HCT116 (cell line): ENCODE measurements around the gene DUS3L. TPM values are rescaled to one million over a fixed set of nuclear protein-coding genes. Genes with fewer than 3 reads are reported as not detected.

ENCODE experiments used
- ATAC-seq: fragments of 200-7000 bp; cut with Tn5 transposase; 2 replicates; pipeline ENCODE4 v1.9.1; 2020; ENCODE audit warnings: mild to moderate bottlenecking, moderate library complexity
- BruUV-seq: library from RNA; stranded (reverse); fragments of 400-500 nt; replicated peaks from 2 replicates; lab custom pipeline; 2021; lab: Mats Ljungman, UMichigan
- CTCF ChIA-PET: fragments of 300-600 bp; sonication (Branson Sonifier 250); formaldehyde crosslinking; loops from one replicate; lab custom pipeline; 2021; ENCODE audit warnings: antibody characterized with exemption; lab: Charles Lee
- POLR2A ChIA-PET: fragments of 300-600, 350-600 bp; sonication (Branson Sonifier 250); formaldehyde crosslinking; loops from one replicate; lab custom pipeline; 2021; ENCODE audit warnings: antibody characterized with exemption; lab: Charles Lee
- RAD21 ChIA-PET, 2 experiments: fragments of 300-600 bp; sonication (Branson Sonifier 250); formaldehyde crosslinking; loops; one replicate each; lab custom pipeline; 2023; ENCODE audit warnings: low total read pairs in 2 of 2; ENCODE audit not compliant: uncharacterized antibody in 2 of 2, unreplicated experiment in 2 of 2, low non-redundant PET in 1 of 2; lab: Charles Lee
- DNase-seq: peaks from one replicate; pipeline ENCODE4 v3.0.0-alpha.2; 2010; ENCODE audit warnings: low read depth, low spot score
- H2AFZ ChIP-seq: fragments of 200-600 bp; shearing (Covaris generic), sonication (generic); 2 replicates; pipeline ENCODE4 v1.6.1; 2017; ENCODE audit warnings: low read depth, mixed run types, mixed read lengths, antibody characterized with exemption, low read length; ENCODE audit not compliant: poor library complexity, severe bottlenecking
- H3K27ac ChIP-seq: 2 replicates; pipeline ENCODE4 v1.5.1; 2012; ENCODE audit warnings: low read depth, low read length
- H3K27me3 ChIP-seq: fragments of 200-600 bp; sonication (generic); 2 replicates; pipeline ENCODE4 v1.6.1; 2016; ENCODE audit warnings: mixed run types, low read length, mixed read lengths; ENCODE audit not compliant: insufficient read depth
- H3K36me3 ChIP-seq, 2 experiments: fragments of 200-500 bp in 1 of 2; fragments of 200-600 bp in 1 of 2; sonication (Bioruptor generic) in 1 of 2; sonication (generic) in 1 of 2; 2 replicates each; pipeline versions ENCODE4 v1.5.1 to v1.6.1; 2014 to 2016; ENCODE audit warnings: low read length in 2 of 2, inconsistent platforms in 1 of 2, mixed read lengths in 1 of 2, mixed run types in 1 of 2; ENCODE audit not compliant: insufficient read depth in 2 of 2, control insufficient read depth in 1 of 2
- H3K4me1 ChIP-seq, 2 experiments: fragments of 200-600 bp in 1 of 2; sonication (generic) in 1 of 2; 2 replicates each; pipeline versions ENCODE4 v1.5.1 to v1.6.1; 2012 to 2017; ENCODE audit warnings: low read length in 2 of 2, inconsistent platforms in 1 of 2, mild to moderate bottlenecking in 1 of 2, mixed read lengths in 1 of 2, mixed run types in 1 of 2, moderate library complexity in 1 of 2; ENCODE audit not compliant: insufficient read depth in 2 of 2, control insufficient read depth in 1 of 2
- H3K4me2 ChIP-seq: fragments of 200-600 bp; sonication (generic); 2 replicates; pipeline ENCODE4 v1.6.1; 2017; ENCODE audit warnings: mixed run types, low read length, mixed read lengths
- H3K4me3 ChIP-seq, 2 experiments: fragments of 200-600 bp in 1 of 2; sonication (generic) in 1 of 2; replicated peaks in 1 of 2; 2 replicates each; pipeline ENCODE4 v1.5.1; 2011 to 2016; ENCODE audit warnings: low read length in 2 of 2, control low read depth in 1 of 2, low read depth in 1 of 2, mild to moderate bottlenecking in 1 of 2, mixed read lengths in 1 of 2, mixed run types in 1 of 2
- H3K79me2 ChIP-seq: fragments of 200-600 bp; sonication (generic); 2 replicates; pipeline ENCODE4 v1.6.1; 2017; ENCODE audit warnings: mild to moderate bottlenecking, mixed run types, low read length, moderate library complexity, mixed read lengths; ENCODE audit not compliant: insufficient read depth
- H3K9ac ChIP-seq: fragments of 200-600 bp; sonication (generic); 2 replicates; pipeline ENCODE4 v1.6.1; 2016; ENCODE audit warnings: low read length, mixed read lengths
- H3K9me2 ChIP-seq: fragments of 200-600 bp; sonication (generic), shearing (Covaris generic); 2 replicates; pipeline ENCODE4 v1.6.1; 2017; ENCODE audit warnings: mixed run types, mild to moderate bottlenecking, moderate library complexity; ENCODE audit not compliant: insufficient read depth
- H3K9me3 ChIP-seq, 2 experiments: fragments of 200-500 bp in 1 of 2; fragments of 200-600 bp in 1 of 2; sonication (Bioruptor generic) in 1 of 2; sonication (generic) in 1 of 2; 2 replicates each; pipeline ENCODE4 v1.6.1; 2014 to 2017; ENCODE audit warnings: low read length in 2 of 2, mixed read lengths in 2 of 2, inconsistent platforms in 1 of 2, low read depth in 1 of 2, mild to moderate bottlenecking in 1 of 2, mixed run types in 1 of 2, moderate library complexity in 1 of 2; ENCODE audit not compliant: control insufficient read depth in 1 of 2, insufficient read depth in 1 of 2
- H4K20me1 ChIP-seq: fragments of 200-600 bp; sonication (generic), shearing (Covaris generic); 2 replicates; pipeline ENCODE4 v1.6.1; 2017; ENCODE audit warnings: mixed run types, mild to moderate bottlenecking, moderate library complexity; ENCODE audit not compliant: insufficient read depth
- CEBPB ChIP-seq: IDR thresholded peaks from 2 replicates; pipeline ENCODE4 v1.6.1; 2012; ENCODE audit warnings: low read depth
- EZH2phosphoT487 ChIP-seq: fragments of 200-600 bp; IDR thresholded peaks from 2 replicates; pipeline ENCODE4 v1.6.1; 2018; ENCODE audit warnings: antibody characterized with exemption, borderline replicate concordance
- POLR2AphosphoS5 ChIP-seq: IDR thresholded peaks from 2 replicates; pipeline ENCODE4 v1.6.1; 2011; ENCODE audit warnings: mild to moderate bottlenecking, low read depth, low read length, moderate library complexity
- RAD21 ChIP-seq: IDR thresholded peaks from 2 replicates; pipeline ENCODE4 v1.6.1; 2012; ENCODE audit warnings: low read depth, mild to moderate bottlenecking
- TCF7L2 ChIP-seq: IDR thresholded peaks from 2 replicates; pipeline ENCODE4 v1.7.0; 2011; ENCODE audit warnings: borderline replicate concordance, inconsistent platforms; ENCODE audit not compliant: insufficient read depth, insufficient read length; ENCODE audit errors: extremely low read depth
- YY1 ChIP-seq: IDR thresholded peaks from 2 replicates; pipeline ENCODE4 v1.6.1; 2011; ENCODE audit warnings: low read length, low read depth, moderate library complexity, mild to moderate bottlenecking; ENCODE audit not compliant: insufficient replicate concordance; ENCODE audit errors: extremely low read depth
- intact Hi-C: fragments of 100-400 bp; cut with micrococcal nuclease; formaldehyde crosslinking; loops from 2 replicates; pipeline ENCODE4 v1.10.0; 2022
- total RNA-seq: library from RNA; stranded (reverse); gene quantifications from one replicate; pipeline ENCODE4 v1.2.1, GENCODE V29; 2021; ENCODE audit not compliant: unreplicated experiment
- TF ChIP-seq, protein P1 (sequence below): IDR thresholded peaks from 2 replicates; pipeline ENCODE4 v1.6.1; 2012

The DUS3L gene
- total RNA-seq, 1 experiment from 2014 or later = 78.1 TPM

DNA sequence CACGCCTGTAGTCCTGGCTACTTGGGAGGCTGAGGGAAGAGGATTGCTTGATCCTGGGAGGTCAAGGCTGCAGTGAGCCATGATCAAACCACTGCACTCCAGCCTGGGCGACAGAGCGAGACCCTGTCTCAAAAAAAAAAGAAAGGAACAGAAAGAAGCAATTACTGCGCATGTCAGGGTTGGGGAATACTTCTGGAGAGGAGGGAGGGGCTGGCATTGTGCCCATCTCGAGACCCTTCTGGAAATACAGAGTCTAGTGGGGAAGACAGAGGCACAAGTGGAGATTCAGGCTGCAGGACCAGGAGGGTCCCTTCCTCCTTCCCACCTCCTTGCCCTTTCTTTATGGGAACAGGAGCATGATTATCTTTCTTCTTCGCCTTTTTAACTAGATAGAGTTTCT is 37.2 kb downstream of the DUS3L start:
- H3K4me1 ChIP-seq = no peaks in the 10 kb centered on the region
- DNase-seq = no peak
- TF ChIP-seq POLR2AphosphoS5 (no peak), CEBPB (no peak), TCF7L2 (no peak), RAD21 (no peak), YY1 (no peak)
- TF ChIP-seq, protein P1, sequence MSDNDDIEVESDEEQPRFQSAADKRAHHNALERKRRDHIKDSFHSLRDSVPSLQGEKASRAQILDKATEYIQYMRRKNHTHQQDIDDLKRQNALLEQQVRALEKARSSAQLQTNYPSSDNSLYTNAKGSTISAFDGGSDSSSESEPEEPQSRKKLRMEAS = no peak
- no peak overlapping the region for H3K9ac ChIP-seq
- H3K36me3 ChIP-seq = no peaks in the 10 kb centered on the region
- H3K9me3 ChIP-seq = no peaks in the 10 kb centered on the region
- H3K27me3 ChIP-seq = no peaks in the 10 kb centered on the region
- H3K4me2 ChIP-seq = no peak overlapping the region
- intact Hi-C loops = loop anchor here (1.0 kb wide), 1 partner anchor 18 kb away; no protein-coding TSS in a partner anchor
- no TSS peak for BruUV-seq
- H3K9me2 ChIP-seq = no peaks in the 10 kb centered on the region
- no peak overlapping the region for H3K4me3 ChIP-seq
- no peaks in the 10 kb centered on the region for H3K79me2 ChIP-seq
- no peak overlapping the region for H2AFZ ChIP-seq
- H3K27ac ChIP-seq = no peak overlapping the region
- ATAC-seq = no peak
- RAD21 ChIA-PET = no interaction called here
- POLR2A ChIA-PET = no interaction called here
- CTCF ChIA-PET = no interaction called here
- no peaks in the 10 kb centered on the region for H4K20me1 ChIP-seq

DNA sequence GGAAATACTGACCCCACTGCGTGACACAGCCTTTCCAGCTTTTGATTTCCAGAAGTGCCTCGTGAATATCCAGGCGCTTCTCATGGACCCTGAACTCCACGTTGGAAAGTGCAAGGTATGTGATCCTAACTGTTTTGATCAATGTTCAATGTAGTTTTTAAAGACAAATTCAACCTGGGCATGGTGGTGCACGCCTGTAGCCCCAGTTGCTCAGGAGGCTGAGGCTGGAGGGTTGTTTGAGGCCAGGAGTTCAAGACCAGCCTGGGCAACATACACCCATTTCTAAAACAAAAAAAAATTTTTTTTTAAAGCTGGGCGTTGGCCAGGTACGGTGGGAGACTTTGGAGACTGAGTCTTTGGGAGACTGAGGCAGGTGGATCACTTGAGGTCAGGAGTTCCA is 39.3 kb downstream of the DUS3L start:
- Histone ChIP-seq H3K27ac (no peak overlapping the region), H3K79me2 (no peaks in the 10 kb centered on the region), H3K4me2 (no peak overlapping the region), H3K4me1 (no peaks in the 10 kb centered on the region), H3K4me3 (no peak overlapping the region), H3K27me3 (no peaks in the 10 kb centered on the region), H3K9ac (no peak overlapping the region), H3K36me3 (no peaks in the 10 kb centered on the region), H3K9me3 (no peaks in the 10 kb centered on the region), H2AFZ (no peak overlapping the region), H3K9me2 (no peaks in the 10 kb centered on the region), H4K20me1 (no peaks in the 10 kb centered on the region)
- no peak for TF ChIP-seq EZH2phosphoT487
- CTCF ChIA-PET = no interaction called here
- POLR2A ChIA-PET = no interaction called here
- BruUV-seq = no TSS peak
- intact Hi-C loops = no loop called here
- RAD21 ChIA-PET = interaction anchor here in 1 of 2 experiments (0.7 kb wide), 1 partner anchor 11 kb away, joined by 3 read pairs; no protein-coding TSS in a partner anchor
- DNase-seq = no peak
- no peak for ATAC-seq
